ENCODE results near the gene LYPLAL1. TPM values are rescaled to one million over a fixed set of nuclear protein-coding genes. Genes with fewer than 3 reads are reported as not detected.

The LYPLAL1 gene
- total and polyA plus RNA-seq, 2 of the 8 experiments (the other 6 are each of a cell fraction or from before 2014, with no cell fraction given): 6.3 to 23.8 TPM

- no peak for TF ChIP-seq BRCA1 (IDR thresholded peaks at IDR 0.05; ENCODE audit: low read depth, low read length)
- no peak for TF ChIP-seq RAD21 (IDR thresholded peaks at IDR 0.05 in 1 of 2, conservative IDR thresholded peaks at IDR 0.05 in 1 of 2; ENCODE audit: low read depth in 2 of 2, low read length in 2 of 2)
- TF ChIP-seq CHD2 (IDR thresholded peaks at IDR 0.05; ENCODE audit: low read length): no peak
Measured at GRCh38 chr1:219132939-219133338, 40.7 kb upstream of the LYPLAL1 start (continued).

Measured in H1 (cell line).